ENCODE data around the gene MUC2. TPM values are rescaled to one million over a fixed set of nuclear protein-coding genes. Genes with fewer than 3 reads are reported as not detected.

MUC2 gene
- total RNA-seq, 2 donors from 2014 or later = not detected

- no peak overlapping the region for H3K27ac ChIP-seq
- H3K27me3 ChIP-seq = no peaks in the 10 kb centered on the region
- no peak for DNase-seq (ENCODE audit: low spot score)
- H3K9me3 ChIP-seq = no peaks in the 10 kb centered on the region
- H3K36me3 ChIP-seq = no peaks in the 10 kb centered on the region
- no peak overlapping the region for H3K4me3 ChIP-seq
- no peak for TF ChIP-seq CTCF (IDR thresholded peaks at IDR 0.05)
- H3K4me1 ChIP-seq = no peaks in the 10 kb centered on the region
These were observed 13.6 kb downstream of the MUC2 start for GRCh38 chr11:1087961-1088926.

GRCh38 chr11:1088927-1089737 lies 14.5 kb downstream of the MUC2 start:
- DNase-seq (ENCODE audit: low spot score) = no peak
- no peaks in the 10 kb centered on the region for H3K9me3 ChIP-seq
- no peak for TF ChIP-seq CTCF (IDR thresholded peaks at IDR 0.05)

GRCh38 chr11:1089738-1090599 lies 15.3 kb downstream of the MUC2 start:
- Histone ChIP-seq H3K9me3 (no peaks in the 10 kb centered on the region), H3K36me3 (no peaks in the 10 kb centered on the region), H3K4me3 (no peak overlapping the region), H3K4me1 (no peaks in the 10 kb centered on the region), H3K27me3 (no peaks in the 10 kb centered on the region), H3K27ac (no peak overlapping the region)
- TF ChIP-seq CTCF (IDR thresholded peaks at IDR 0.05) = no peak
- DNase-seq (ENCODE audit: low spot score) = no peak

More at GRCh38 chr11:1088927-1089737, 14.5 kb downstream of the MUC2 start:
- no peaks in the 10 kb centered on the region for H3K27me3 ChIP-seq
- no peaks in the 10 kb centered on the region for H3K4me1 ChIP-seq
- no peaks in the 10 kb centered on the region for H3K36me3 ChIP-seq
- no peak overlapping the region for H3K4me3 ChIP-seq
- no peak overlapping the region for H3K27ac ChIP-seq

GRCh38 chr11:1090600-1091331 lies 16.1 kb downstream of the MUC2 start:
- no peak for DNase-seq (ENCODE audit: low spot score)
- no peaks in the 10 kb centered on the region for H3K4me1 ChIP-seq
- no peak overlapping the region for H3K4me3 ChIP-seq
- no peak for TF ChIP-seq CTCF (IDR thresholded peaks at IDR 0.05)
- H3K36me3 ChIP-seq = no peaks in the 10 kb centered on the region
- H3K27me3 ChIP-seq = no peaks in the 10 kb centered on the region
- no peak overlapping the region for H3K27ac ChIP-seq
- H3K9me3 ChIP-seq = no peaks in the 10 kb centered on the region
